Suprapubic skin (tissue), 3 donors: ENCODE measurements around the gene ARHGAP42.

Source experiments
- POLR2A ChIP-seq, 2 donors: fragments of 450-650 bp; IDR thresholded peaks; one replicate each; pipeline ENCODE4 v1.6.1; 2017; ENCODE audit warnings: antibody characterized with exemption in 2 of 2, mild to moderate bottlenecking in 2 of 2, moderate library complexity in 2 of 2
- TF ChIP-seq, protein P1 (sequence below), 2 donors: fragments of 200-600 bp in 1 of 2; fragments of 450-650 bp in 1 of 2; sonication (generic) in 1 of 2; IDR thresholded peaks; one replicate each; pipeline ENCODE4 v1.5.1; 2016 to 2019; ENCODE audit warnings: antibody characterized with exemption in 2 of 2, mild to moderate bottlenecking in 1 of 2, moderate library complexity in 1 of 2

DNA sequence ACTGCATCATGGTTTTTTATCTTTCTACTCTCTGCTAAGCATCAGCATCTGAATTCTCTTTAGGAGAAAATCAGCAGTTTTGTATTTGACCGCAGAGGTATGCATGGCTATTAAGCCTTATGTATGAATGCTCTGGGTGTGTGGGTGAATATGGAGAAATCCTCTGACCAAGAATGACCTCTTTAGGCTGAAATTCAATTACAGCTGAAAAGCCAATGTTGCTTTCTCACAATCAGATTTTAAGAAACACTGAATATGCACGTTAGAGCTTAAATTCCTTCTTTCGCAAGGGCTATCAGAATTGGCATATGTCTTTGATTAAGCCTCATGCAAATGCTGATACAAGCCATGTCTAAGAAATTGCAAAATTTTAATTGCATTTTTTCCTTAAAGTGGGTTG is 43.2 kb downstream of the ARHGAP42 start:
- TF ChIP-seq POLR2A (IDR thresholded peaks at IDR 0.05), result no peak
- TF ChIP-seq, protein P1, sequence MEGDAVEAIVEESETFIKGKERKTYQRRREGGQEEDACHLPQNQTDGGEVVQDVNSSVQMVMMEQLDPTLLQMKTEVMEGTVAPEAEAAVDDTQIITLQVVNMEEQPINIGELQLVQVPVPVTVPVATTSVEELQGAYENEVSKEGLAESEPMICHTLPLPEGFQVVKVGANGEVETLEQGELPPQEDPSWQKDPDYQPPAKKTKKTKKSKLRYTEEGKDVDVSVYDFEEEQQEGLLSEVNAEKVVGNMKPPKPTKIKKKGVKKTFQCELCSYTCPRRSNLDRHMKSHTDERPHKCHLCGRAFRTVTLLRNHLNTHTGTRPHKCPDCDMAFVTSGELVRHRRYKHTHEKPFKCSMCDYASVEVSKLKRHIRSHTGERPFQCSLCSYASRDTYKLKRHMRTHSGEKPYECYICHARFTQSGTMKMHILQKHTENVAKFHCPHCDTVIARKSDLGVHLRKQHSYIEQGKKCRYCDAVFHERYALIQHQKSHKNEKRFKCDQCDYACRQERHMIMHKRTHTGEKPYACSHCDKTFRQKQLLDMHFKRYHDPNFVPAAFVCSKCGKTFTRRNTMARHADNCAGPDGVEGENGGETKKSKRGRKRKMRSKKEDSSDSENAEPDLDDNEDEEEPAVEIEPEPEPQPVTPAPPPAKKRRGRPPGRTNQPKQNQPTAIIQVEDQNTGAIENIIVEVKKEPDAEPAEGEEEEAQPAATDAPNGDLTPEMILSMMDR (IDR thresholded peaks at IDR 0.05), result no peak
